ENCODE results near the gene HNRNPA1L2.

DNA sequence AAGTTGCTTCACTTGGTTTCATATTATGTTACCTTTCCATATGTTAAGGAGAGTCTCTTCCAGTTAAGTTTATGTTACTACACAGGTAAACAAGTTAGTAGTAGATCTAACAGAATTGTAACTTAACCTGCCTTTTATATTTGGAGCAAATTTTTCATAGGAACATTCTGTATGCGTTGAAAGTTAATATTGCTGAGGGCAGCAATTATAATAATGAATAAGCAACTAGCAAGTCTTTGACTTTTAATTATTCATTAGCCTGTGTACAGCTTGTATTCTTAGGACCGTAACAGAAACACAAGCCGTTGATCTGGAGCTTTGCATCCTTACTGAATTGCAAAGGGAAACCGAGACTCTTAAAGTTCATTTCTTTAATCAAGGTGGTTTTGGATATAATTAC is 22.0 kb downstream of the HNRNPA1L2 start:
- TF ChIP-seq POLR2AphosphoS5 (IDR thresholded peaks at IDR 0.05; ENCODE audit: low read depth, low read length) (no peak), TAF1 (IDR thresholded peaks at IDR 0.05; ENCODE audit: borderline replicate concordance, insufficient read depth, low read length) (no peak)

Measured in PFSK-1 (cell line).